ENCODE measurements around the gene EPHB1. TPM values are rescaled to one million over a fixed set of nuclear protein-coding genes. Genes with fewer than 3 reads are reported as not detected.
"Not testable (repeated sequence)": the region's sequence is repeated elsewhere in the genome, so short reads cannot be mapped to it uniquely, and the experiment has no call there.

The EPHB1 gene
- total RNA-seq, 8 experiments from 2014 or later, result 0.31 to 21.1 (median 13.7) TPM; not detected in 1

DNA sequence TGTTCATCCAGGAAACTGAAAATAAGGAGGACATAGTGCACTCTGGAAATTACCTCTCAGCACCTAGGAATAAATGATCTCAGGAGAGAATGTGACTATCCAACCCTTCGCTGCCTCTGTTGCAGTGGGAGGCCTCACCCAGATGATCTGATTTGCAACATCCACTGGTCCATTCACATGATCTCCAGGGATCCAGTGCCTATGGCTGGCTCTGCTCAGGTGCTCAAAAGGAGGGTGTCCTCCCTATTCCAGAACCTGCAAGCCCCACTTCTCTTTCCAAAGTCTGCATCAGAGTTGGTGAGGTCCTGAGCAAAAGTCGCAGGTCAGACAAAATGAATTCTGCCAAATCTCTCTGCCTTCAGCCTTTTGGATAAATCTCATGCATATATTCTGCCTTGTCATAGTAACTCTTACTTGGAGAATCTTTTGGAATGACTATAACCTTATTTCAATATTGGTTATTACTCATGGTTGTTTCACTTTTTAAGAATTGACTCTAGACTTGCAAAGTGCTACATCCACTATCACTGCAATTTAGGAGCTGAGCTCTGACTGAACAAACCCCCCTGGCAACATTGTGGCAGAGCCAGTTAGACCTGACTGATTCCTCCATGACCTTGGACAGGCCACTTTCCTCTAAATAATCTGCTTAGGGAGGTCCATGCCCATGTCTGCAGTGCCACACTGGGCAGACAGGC, 295.1 kb downstream of the EPHB1 start:
- in situ Hi-C loops (cut with MboI; ENCODE audit: low pct_unique_long_range_greater_than_20kb in 2 of 9, low sequenced_read_pairs in 9 of 9, unreplicated experiment in 9 of 9), result no loop called here
- no peak for ATAC-seq (replicated peaks in 6 of 8)

DNA sequence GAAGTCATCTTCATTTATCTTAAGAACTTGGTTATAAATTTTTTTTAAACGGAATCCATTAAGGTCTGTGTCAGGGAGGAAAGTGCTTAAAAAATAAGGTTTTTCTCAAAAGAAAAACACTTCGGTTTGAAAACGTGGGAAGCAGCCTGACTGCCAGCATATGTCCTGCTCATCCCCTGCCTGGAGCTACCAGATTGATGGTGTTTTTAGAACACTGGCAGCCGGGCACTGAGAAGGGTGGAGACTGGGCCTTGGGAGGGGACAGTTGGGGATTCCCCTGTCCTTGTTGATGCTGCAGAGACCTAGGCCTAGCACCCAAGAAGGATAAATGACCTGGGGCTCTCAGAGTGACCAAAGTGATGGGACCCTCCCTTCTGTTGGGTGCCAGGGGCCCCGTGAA, 296.9 kb downstream of the EPHB1 start:
- no peak for ATAC-seq (replicated peaks in 6 of 8)
- Histone ChIP-seq H3K4me3 (no peak overlapping the region), H3K27ac (no peak overlapping the region), H3K4me1 (replicated peaks in 1 of 2) (peaks cover 0 to 12% of the 10 kb centered on the region in 2 donors)
- 0 to 100% (median 63%) methylated on average over 1 to 4 of the region's 5 CpGs; no CpG with 5 or more reads in 3 of the 10 experiments for WGBS, 10 experiments
- in situ Hi-C loops (cut with MboI; ENCODE audit: low pct_unique_long_range_greater_than_20kb in 2 of 9, low sequenced_read_pairs in 9 of 9, unreplicated experiment in 9 of 9), result no loop called here

More for the DNA sequence above, 295.1 kb downstream of the EPHB1 start:
- Histone ChIP-seq H3K4me3 (no peak overlapping the region), H3K4me1 (replicated peaks in 1 of 2) (peaks cover 15 to 30% of the 10 kb centered on the region in 2 donors), H3K27ac (no peak overlapping the region)
- WGBS, 10 experiments, result 20 to 100% (median 91%) methylated on average over 1 to 2 of the region's 2 CpGs; no CpG with 5 or more reads in 4 of the 10 experiments

DNA sequence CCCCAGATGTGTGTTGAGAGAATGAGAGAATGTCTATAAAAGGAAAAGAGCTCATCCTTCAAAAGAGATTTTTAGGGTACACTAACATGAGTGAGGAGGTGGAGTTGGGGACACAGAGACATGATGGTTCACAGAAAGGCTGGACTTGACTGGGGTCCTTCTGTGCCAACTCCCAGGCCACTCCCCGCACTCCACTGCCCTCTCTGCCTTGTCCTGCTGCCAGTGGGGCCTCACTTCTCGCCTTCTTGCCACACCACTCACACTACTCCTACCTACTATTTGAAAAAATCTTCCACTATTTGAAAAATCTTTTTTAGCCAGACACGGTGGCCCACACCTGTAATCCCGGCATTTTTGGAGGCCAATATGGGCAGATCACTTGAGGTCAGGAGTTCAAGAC, 298.1 kb downstream of the EPHB1 start:
- Histone ChIP-seq H3K4me1 (replicated peaks in 1 of 2) (peaks cover 0 to under 1% of the 10 kb centered on the region in 2 donors), H3K27ac (no peak overlapping the region), H3K4me3 (no peak overlapping the region)
- no peak for ATAC-seq (replicated peaks in 6 of 8)
- in situ Hi-C loops (cut with MboI; ENCODE audit: low pct_unique_long_range_greater_than_20kb in 2 of 9, low sequenced_read_pairs in 9 of 9, unreplicated experiment in 9 of 9), result no loop called here
- 40 to 100% (median 86%) methylated on average over 1 to 3 of the region's 4 CpGs; no CpG with 5 or more reads in 3 of the 10 experiments for WGBS, 10 experiments

DNA sequence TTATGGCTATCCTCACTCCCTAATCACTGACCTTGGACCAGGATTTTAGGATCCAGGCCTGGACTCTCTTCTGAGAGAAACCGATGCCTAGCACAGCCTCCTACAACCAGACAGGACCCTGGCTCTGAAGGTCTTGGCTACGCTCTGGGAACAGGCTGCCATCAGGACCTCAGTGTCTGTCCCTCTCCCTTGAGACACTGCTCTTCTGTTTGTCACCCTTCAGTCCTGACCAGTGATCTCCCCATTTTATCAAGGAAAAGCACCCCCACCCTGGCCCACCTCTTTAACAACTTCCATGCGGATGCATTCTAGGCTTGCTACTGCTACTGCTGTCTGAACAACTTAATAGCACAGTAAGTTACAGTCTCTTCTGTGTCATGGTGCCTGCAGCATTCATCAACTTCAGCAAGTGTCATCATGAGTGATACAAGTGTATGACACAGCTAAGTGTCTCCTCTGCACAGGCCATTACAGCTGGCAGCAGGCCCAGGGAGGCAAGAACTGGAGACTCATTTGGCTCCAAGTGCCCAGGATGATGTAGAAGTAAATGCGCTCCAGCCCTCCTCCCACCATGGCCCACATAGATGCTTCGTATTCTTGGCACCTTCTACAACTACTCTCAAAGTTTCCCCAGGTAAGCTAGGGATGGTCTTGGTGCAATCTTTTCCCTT, 302.4 kb downstream of the EPHB1 start:
- in situ Hi-C loops (cut with MboI; ENCODE audit: low pct_unique_long_range_greater_than_20kb in 2 of 9, low sequenced_read_pairs in 9 of 9, unreplicated experiment in 9 of 9), result no loop called here
- Histone ChIP-seq H3K4me3 (no peak overlapping the region), H3K4me1 (replicated peaks in 1 of 2) (peaks cover 0 to 14% of the 10 kb centered on the region in 2 donors), H3K27ac (no peak overlapping the region)
- peak in 2 of 8 experiments; percentile 40 to 42 for ATAC-seq (replicated peaks in 6 of 8)
- 51 to 100% (median 90%) methylated on average over 1 to 4 of the region's 5 CpGs; no CpG with 5 or more reads in 2 of the 10 experiments for WGBS, 10 experiments

DNA sequence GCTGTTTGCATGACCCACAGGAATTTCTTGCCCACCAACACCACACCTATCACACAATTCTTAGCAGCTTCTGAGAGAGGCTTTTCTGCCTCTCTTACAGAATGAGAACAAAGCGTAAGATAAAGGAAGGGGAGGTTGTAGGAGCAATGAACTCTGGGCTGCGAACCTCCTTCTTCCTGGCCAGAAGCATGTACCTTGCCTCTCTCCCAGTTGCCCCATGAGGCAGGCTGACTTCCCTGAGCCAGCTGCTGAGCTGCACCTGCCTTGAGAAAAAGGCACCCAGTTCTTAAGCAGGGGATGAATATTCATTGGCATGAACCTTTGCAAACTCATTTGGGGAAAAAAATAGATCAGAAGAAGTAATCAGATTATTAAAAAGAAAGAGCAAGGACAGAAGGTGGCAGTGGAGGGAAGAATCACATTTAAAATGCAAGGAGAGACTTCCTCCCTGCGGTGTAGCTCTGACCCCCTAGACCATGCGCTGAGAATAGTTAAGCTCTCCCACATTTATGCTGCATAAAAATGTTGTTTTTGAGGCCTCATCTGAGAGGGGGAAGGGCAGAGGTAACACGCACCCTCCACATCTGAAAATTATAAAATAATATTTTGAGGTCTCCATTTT, 304.8 kb downstream of the EPHB1 start:
- H3K4me1 ChIP-seq (replicated peaks in 1 of 2), result peaks cover 5 to 23% of the 10 kb centered on the region in 2 donors
- no peak overlapping the region for H3K4me3 ChIP-seq
- peak overlapping the region in 1 of 2 donors; percentile 26 for H3K27ac ChIP-seq
- WGBS, 10 experiments, result 19 to 88% (median 67%) methylated on average over 1 to 4 of the region's 5 CpGs; no CpG with 5 or more reads in 1 of the 10 experiments
- in situ Hi-C loops (cut with MboI; ENCODE audit: low pct_unique_long_range_greater_than_20kb in 2 of 9, low sequenced_read_pairs in 9 of 9, unreplicated experiment in 9 of 9), result no loop called here
- ATAC-seq (replicated peaks in 6 of 8), result peak in 4 of 8 experiments; percentile 33 to 67 (median 46)

DNA sequence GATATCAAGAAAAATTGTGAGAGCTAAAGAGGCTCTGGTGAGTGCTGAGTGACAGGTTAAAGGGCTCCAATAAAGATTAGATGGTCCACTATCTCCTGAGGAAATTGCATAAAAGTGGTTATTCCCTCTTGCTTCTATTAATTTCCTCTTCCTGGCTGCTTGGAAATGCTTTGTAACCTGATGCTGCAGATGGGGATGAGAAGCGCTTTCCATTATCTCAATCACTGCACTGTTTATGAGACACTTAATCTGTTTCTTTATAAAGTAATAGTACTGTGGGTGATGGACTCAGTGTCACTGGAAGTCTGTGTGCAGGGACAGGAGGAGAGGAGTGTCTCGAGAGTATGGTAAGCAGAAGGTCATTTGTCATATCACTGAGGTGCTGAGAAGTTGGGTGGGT, 305.3 kb downstream of the EPHB1 start:
- peak in 5 of 8 experiments; percentile 22 to 62 (median 38) for ATAC-seq (replicated peaks in 6 of 8)
- in situ Hi-C loops (cut with MboI; ENCODE audit: low pct_unique_long_range_greater_than_20kb in 2 of 9, low sequenced_read_pairs in 9 of 9, unreplicated experiment in 9 of 9), result no loop called here

DNA sequence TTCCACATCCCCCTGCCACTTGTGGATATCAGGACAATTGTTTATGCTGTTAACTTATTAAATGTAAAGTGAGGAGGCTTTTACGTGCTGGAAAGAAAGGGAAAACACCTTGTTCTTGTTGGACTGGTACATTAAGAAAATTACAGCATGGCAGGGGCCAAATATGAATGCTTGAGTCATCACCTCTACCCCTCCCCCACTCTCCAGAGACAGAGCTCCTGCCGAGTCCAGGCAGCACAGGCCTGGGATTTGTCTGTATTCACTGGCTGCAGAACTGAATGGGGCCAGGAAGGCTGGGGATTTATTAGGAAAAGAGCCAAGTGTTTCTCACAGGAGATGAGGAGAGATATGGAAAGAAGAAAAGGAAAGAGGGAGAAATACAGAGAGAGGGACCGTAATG, 308.9 kb downstream of the EPHB1 start:
- in situ Hi-C loops (cut with MboI; ENCODE audit: low pct_unique_long_range_greater_than_20kb in 2 of 9, low sequenced_read_pairs in 9 of 9, unreplicated experiment in 9 of 9), result no loop called here
- Histone ChIP-seq H3K27ac (no peak overlapping the region), H3K4me3 (no peak overlapping the region), H3K4me1 (replicated peaks in 1 of 2) (peaks cover 5 to 23% of the 10 kb centered on the region in 2 donors)
- 12 to 83% (median 44%) methylated on average over 1 to 3 of the region's 3 CpGs for WGBS, 10 experiments
- ATAC-seq (replicated peaks in 6 of 8), result peak in 5 of 8 experiments; percentile 75 to 88 (median 81)

More for the DNA sequence above, 305.3 kb downstream of the EPHB1 start:
- H3K4me1 ChIP-seq (replicated peaks in 1 of 2), result peaks cover 5 to 23% of the 10 kb centered on the region in 2 donors
- H3K27ac ChIP-seq, result no peak overlapping the region
- WGBS, 10 experiments, result 0 to 100% (median 88%) methylated on average over 1 to 2 of the region's 2 CpGs; no CpG with 5 or more reads in 4 of the 10 experiments
- H3K4me3 ChIP-seq, result no peak overlapping the region

DNA sequence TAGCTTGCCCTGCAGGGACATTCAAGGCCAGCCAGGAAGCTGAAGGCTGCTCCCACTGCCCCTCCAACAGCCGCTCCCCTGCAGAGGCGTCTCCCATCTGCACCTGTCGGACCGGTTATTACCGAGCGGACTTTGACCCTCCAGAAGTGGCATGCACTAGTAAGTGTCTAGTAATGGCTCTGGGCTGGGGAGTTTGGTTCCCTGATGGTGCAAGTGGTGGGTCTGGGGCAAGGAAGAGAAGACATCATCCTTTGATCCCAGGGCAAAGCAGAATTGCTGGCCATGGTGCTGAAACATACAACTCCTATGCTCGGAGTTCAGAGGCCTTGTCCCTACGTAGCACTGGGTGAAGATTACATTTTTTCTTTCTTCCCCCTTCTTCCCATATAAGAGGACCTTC, 311.4 kb downstream of the EPHB1 start:
- 39 to 100% (median 66%) methylated on average over 1 to 6 of the region's 8 CpGs; no CpG with 5 or more reads in 4 of the 10 experiments for WGBS, 10 experiments
- in situ Hi-C loops (cut with MboI; ENCODE audit: low pct_unique_long_range_greater_than_20kb in 2 of 9, low sequenced_read_pairs in 9 of 9, unreplicated experiment in 9 of 9), result no loop called here
- peak in 4 of 8 experiments; percentile 29 to 56 (median 38) for ATAC-seq (replicated peaks in 6 of 8)
- Histone ChIP-seq H3K27ac (no peak overlapping the region), H3K4me1 (replicated peaks in 1 of 2) (peaks cover 5 to 12% of the 10 kb centered on the region in 2 donors), H3K4me3 (no peak overlapping the region)

DNA sequence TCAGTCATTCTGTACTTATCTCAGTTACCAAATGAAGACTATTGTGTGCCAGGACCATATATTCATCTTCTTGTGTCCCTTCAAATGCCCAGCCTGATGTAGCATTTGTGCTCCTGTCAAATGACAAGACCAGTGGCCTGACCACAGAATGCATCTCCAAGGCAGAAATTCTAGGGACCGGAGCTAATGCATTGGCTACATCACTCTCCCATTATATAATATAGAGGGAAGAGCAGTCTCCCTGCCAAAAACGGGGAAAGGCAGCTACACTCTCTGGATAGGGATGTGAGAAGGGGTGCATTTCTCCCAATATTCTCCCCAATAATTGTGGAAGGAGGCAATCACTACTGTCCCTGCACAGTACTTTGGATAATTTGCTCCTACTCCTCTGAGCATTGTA, 312.0 kb downstream of the EPHB1 start:
- Histone ChIP-seq H3K4me3 (no peak overlapping the region), H3K27ac (no peak overlapping the region), H3K4me1 (replicated peaks in 1 of 2) (peaks cover 5 to 12% of the 10 kb centered on the region in 2 donors)
- no peak for ATAC-seq (replicated peaks in 6 of 8)
- WGBS, 10 experiments, result 88% methylated on average over 1 of the region's 2 CpGs; no CpG with 5 or more reads in 9 of the 10 experiments
- in situ Hi-C loops (cut with MboI; ENCODE audit: low pct_unique_long_range_greater_than_20kb in 2 of 9, low sequenced_read_pairs in 9 of 9, unreplicated experiment in 9 of 9), result no loop called here

DNA sequence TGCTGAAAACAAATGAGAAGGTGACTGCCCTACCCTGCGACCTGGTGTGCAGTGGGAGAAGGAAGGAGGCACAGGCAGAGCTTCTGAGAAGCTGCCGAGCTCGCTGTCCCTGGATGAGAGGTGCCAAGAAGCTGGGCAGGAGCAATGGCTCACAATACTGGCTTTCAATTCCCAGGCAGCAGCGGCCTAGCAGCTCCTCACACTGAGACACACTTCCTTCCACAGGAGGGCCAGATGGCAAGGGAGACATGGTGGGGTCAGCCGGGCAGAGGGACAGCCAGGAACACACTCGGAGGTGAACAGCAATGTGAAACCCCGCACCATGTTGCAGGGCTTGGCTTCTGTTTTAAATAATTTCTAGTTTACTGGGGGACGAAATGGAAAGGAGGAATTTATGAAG, 314.6 kb downstream of the EPHB1 start:
- H3K4me3 ChIP-seq, result no peak overlapping the region
- H3K27ac ChIP-seq, result no peak overlapping the region
- ATAC-seq (replicated peaks in 6 of 8), result no peak
- peaks cover 0 to 3% of the 10 kb centered on the region in 2 donors for H3K4me1 ChIP-seq (replicated peaks in 1 of 2)
- WGBS, 10 experiments, result 29 to 100% (median 60%) methylated on average over 1 to 5 of the region's 8 CpGs; no CpG with 5 or more reads in 1 of the 10 experiments
- in situ Hi-C loops (cut with MboI; ENCODE audit: low pct_unique_long_range_greater_than_20kb in 2 of 9, low sequenced_read_pairs in 9 of 9, unreplicated experiment in 9 of 9), result no loop called here

DNA sequence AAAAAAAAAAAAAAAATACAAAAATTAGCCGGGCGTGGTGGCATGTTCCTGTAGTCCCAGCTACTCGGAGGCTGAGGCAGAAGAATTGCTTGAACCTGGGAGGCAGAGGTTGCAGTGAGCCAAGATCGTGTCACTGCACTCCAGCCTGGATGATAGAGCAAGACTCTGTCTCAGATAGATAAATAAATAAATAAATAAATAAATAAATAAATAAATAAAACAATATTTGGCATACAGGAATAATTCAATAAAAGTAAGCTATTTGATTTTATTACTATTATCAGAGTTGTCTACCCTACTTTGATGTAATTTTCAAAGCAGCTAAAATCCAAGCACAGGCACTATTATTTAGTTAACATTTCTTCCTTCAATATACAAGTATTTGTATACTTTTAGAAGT, 319.5 kb downstream of the EPHB1 start:
- H3K4me1 ChIP-seq (replicated peaks in 1 of 2), result peaks cover 7 to 19% of the 10 kb centered on the region in 2 donors
- H3K4me3 ChIP-seq; ATAC-seq (replicated peaks in 6 of 8); H3K27ac ChIP-seq; in situ Hi-C loops (cut with MboI; ENCODE audit: low pct_unique_long_range_greater_than_20kb in 2 of 9, low sequenced_read_pairs in 9 of 9, unreplicated experiment in 9 of 9): not testable (repeated sequence)
- 36 to 100% (median 90%) methylated on average over 1 to 4 of the region's 4 CpGs for WGBS, 10 experiments

DNA sequence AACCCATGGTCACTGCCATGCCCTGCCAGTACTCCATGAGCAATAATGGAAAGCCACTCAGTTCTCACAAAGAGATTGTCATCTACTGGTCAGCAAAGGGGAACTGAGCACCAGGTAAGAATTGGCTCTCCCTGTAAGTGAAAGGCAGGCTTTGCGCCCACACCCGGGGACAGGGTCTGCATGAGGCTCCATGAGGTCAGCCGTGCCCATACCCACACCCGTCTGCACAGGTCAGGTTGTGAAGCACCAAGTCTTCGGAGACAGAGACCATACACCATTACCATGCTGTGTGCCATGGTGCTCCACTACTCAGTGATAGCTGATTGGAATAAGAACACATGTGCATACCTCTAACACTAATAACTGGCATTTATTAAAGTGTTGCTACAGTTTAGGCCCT, 322.9 kb downstream of the EPHB1 start:
- no peak for ATAC-seq (replicated peaks in 6 of 8)
- no peak overlapping the region for H3K4me3 ChIP-seq
- peaks cover 7 to 16% of the 10 kb centered on the region in 2 donors for H3K4me1 ChIP-seq (replicated peaks in 1 of 2)
- H3K27ac ChIP-seq, result no peak overlapping the region
- WGBS, 10 experiments, result 100% methylated on average over 1 of the region's 5 CpGs; no CpG with 5 or more reads in 9 of the 10 experiments
- in situ Hi-C loops (cut with MboI; ENCODE audit: low pct_unique_long_range_greater_than_20kb in 2 of 9, low sequenced_read_pairs in 9 of 9, unreplicated experiment in 9 of 9), result no loop called here

DNA sequence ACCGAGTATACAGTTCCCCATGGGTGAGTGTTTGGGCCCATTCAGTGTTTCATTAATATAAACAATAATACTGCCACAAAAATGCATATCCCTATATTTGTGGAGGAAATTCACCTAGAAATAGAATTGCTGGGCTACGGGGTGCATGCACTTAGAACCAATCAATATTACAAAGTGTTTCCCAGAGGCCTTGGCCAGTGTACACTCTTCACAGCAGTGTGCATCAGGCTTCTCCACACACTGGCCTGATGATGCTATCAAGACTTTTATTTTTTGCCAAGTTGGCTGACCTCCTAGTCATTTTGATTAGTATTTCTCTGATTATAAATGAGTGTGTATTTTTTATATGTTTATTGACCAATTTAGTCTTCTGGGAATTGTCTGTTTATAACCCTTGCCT, 323.7 kb downstream of the EPHB1 start:
- 60 to 94% (median 60%) methylated on average over 1 to 2 of the region's 2 CpGs; no CpG with 5 or more reads in 5 of the 10 experiments for WGBS, 10 experiments
- Histone ChIP-seq H3K4me3 (no peak overlapping the region), H3K27ac (peak overlapping the region in 1 of 2 donors; percentile 20), H3K4me1 (replicated peaks in 1 of 2) (peaks cover 7 to 16% of the 10 kb centered on the region in 2 donors)
- peak in 4 of 8 experiments; percentile 55 to 84 (median 69) for ATAC-seq (replicated peaks in 6 of 8)
- in situ Hi-C loops (cut with MboI; ENCODE audit: low pct_unique_long_range_greater_than_20kb in 2 of 9, low sequenced_read_pairs in 9 of 9, unreplicated experiment in 9 of 9), result no loop called here

Measured in motor neuron (in vitro differentiated cells).